Activated CD4-positive, alpha-beta T cell treated with anti-CD3 and anti-CD28 coated beads, Interleukin-10, Interleukin-2, amounts not matched to agents 100 ng/mL and 50 ng/mL, durations not matched to agents 16 hours and 8 hours (primary cell): Measurements from ENCODE around the gene JARID2.
A peak's percentile ranks its signal among the peaks of the same experiment; 100 is the strongest.

Experiments used
- DNase-seq: peaks from one replicate; pipeline ENCODE4 v3.0.0-alpha.2; 2020

Gene JARID2

GRCh38 chr6:15476631-15477380 lies 230.9 kb downstream of the JARID2 start:
- no peak for DNase-seq

DNA sequence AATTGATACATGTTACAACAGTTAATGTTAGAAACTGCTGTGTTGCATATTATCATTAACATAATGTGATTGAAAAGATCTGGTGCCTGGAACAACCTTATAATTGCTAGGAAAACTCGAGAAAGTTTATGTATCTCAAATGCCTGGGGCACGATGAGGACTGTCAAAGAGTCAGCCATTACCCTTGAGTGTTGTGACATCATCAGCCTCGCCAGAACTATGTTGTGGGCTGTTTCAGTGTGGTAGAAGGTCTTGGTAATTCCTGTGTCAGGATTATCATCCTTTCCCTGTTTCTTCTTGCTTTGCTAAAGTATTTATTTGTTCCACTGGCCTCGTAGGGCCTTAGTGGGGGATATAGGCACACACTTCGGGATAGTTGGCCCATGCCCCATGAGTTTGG lies 231.9 kb downstream of the JARID2 start:
- DNase-seq, result no peak

- DNase-seq, result no peak
Observed at GRCh38 chr6:15479761-15480160, 233.9 kb downstream of the JARID2 start.

DNA sequence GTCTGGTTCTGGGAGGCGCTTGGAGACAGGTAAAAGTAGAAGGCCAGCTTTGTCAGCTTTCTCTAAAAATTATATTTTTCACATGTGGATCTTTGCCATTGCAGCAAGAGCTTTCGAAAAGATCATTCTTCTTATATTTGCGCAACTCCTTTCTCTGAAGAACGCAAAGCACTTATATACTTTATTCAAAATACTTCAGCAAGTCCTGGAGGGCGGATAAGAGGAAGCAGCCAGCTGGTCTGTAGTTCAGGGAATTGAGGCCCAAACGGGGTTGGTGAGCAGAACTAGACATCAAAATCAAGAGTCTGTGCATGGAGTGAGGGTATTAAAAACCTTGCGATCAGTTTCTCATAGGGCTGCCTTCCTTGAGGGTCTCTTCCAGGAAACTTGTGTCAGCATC lies 234.7 kb downstream of the JARID2 start:
- no peak for DNase-seq

- DNase-seq, result peak; percentile 7
Observed at GRCh38 chr6:15481390-15482291, 235.8 kb downstream of the JARID2 start.

GRCh38 chr6:15483060-15483459 lies 237.2 kb downstream of the JARID2 start:
- DNase-seq, result no peak

DNA sequence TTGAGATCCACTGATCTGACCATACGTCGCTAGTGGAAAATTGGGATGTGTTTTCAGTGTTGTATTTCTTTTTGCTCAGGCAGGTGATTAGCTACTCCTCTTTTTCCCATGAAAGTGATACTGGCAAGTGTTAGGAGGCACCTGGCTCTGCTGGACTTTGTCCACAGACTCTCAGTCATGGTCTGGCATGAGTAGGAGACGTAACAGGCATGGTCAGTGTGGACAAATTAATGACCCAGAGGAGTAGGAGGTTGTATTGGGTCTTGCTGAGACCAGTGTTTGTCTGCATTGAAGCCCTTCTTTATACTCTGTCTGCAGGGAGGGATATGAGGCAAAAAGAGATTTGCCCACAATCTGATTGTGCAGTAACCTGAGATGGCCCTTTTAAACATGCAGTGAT lies 238.3 kb downstream of the JARID2 start:
- DNase-seq, result no peak

- DNase-seq, result no peak
Observed at GRCh38 chr6:15484821-15485220, 239.0 kb downstream of the JARID2 start.

DNA sequence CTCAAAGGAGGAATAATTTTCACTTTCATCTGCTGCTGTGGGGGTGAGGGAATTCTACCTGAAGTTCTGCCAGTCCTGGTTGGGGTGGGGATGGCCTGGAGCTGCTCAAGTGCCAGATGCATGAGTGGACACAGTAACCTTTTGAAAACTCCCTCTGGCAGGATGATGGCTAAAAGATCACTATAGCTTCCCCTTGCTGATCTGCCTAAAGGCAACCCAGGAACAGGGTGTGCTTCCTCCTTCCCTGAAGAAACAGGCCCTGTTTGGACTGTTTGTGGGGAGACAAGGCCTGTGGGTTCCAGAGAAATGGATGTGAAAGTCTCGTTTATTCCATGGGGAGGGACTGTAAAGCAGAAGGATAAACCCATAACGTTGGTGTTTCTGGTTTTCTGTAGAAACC lies 240.1 kb downstream of the JARID2 start:
- no peak for DNase-seq

- DNase-seq, result no peak
Observed at GRCh38 chr6:15487262-15487661, 241.4 kb downstream of the JARID2 start.

- DNase-seq, result no peak
Observed at GRCh38 chr6:15489261-15489962, 243.5 kb downstream of the JARID2 start.

DNA sequence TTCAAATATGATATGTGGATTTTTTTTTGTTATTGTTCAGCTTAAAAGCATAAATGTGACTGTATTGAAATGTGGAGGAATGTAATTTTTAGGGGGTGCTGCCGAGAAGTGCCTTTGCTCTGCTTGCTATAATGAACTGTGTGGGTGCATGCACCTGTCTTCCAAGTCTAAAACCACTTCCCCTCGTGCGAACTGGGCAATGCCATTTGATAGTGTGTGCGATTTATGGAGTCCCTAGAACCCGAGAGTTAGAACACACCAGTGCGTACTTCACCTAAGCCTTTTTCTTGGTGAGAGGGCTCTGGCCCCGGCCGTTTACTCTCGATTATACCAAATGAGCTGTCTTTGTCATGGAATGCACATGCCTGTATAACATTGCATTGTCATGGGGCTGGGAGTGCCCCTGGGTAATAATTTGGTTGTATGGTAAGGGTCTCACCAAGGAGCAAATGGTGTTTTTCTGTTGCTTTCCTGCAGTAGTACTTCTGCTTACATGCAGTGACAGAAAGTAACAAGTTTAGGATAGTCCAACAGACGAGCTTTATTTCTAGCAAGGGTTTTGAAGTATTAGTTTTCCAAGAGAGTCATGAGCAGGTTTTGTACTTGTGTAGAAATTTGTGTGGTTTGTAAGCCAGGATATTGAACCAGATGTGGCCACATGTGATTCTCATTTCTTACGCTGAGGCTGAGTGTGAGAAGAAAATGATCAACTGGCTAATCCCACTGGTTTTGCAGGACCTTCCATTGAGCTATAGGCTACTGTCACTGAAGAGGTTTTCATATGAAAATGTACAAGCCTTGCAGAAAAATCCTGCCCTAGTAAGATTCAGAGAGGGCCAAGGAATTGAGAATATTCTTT lies 244.6 kb downstream of the JARID2 start:
- DNase-seq, result no peak

GRCh38 chr6:15491255-15491985 lies 245.6 kb downstream of the JARID2 start:
- peak; percentile 80 for DNase-seq

GRCh38 chr6:15491986-15492269 lies 246.1 kb downstream of the JARID2 start:
- no peak for DNase-seq

DNA sequence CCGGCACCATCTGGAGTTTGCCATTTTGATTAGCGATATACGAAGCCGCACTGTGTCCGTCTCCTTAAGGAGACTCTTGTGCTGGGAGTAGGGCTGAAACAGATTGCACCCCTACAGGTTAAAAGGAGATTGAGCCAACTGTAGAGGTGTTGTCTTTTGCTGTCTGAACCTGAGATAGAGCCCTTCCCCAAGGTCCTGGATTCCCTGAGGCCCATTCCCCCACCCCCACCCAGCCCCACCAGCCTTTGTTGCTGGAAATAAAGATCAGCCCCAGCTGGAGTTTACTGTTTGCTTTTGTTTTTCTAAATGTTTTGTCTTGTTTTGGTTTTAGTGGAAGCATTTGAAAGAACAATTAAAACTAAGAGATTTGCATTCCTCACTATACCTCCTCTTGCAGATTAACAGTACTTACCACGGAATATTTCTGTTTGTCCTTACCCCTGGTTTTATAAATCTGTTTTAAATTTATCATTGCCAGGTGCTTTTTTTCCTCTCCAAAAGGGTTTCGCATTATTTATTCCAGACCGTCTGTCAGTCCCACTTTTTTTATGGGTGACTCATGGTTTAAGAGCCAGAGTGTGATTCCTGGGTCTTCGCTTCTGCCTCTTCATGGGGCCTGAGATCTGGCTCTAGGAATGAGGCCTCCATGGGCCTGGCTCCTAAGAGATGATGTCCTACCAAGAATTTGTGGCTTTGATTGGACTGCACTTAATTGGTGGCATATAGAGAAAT lies 247.7 kb downstream of the JARID2 start:
- no peak for DNase-seq

GRCh38 chr6:15495375-15495901 lies 249.6 kb downstream of the JARID2 start:
- DNase-seq, result no peak

GRCh38 chr6:15496345-15497131 lies 250.7 kb downstream of the JARID2 start:
- no peak for DNase-seq

GRCh38 chr6:15498640-15499039 lies 252.8 kb downstream of the JARID2 start:
- no peak for DNase-seq

DNA sequence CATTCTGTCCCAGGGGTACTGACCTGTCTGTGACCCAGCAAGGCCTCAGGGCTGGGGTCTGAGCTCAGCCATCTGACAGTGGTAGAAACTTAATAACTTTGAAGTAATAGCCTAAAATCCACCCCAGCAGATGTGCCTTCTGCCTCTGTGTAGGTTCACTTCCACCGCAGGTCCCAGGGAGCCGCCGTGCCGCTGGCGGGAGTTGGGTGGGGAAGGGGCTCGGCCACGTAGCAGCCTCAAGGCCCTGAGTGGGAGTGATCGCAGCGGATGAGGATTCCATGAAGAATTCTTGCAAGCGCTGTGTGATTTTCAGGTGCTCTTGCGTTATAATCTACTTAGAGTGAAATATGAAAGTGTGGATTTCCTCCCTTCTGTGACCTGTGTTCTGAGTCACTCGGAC lies 253.3 kb downstream of the JARID2 start:
- no peak for DNase-seq

GRCh38 chr6:15499591-15499990 lies 253.7 kb downstream of the JARID2 start:
- no peak for DNase-seq
